Frontal cortex (tissue), 4 donors: ENCODE measurements around the gene ASB2. TPM values are rescaled to one million over a fixed set of nuclear protein-coding genes. Genes with fewer than 3 reads are reported as not detected.

Experiments used
- DNase-seq, 2 donors: peaks; one replicate each; pipeline ENCODE4 v3.0.0; 2012; ENCODE audit warnings: low spot score in 2 of 2
- FAIRE-seq: peaks from 2 replicates; lab custom pipeline; 2012; peaks lifted over from hg19 to GRCh38; lab: Jason Lieb, UNC
- total RNA-seq: library from RNA; depleted of rRNA; stranded (reverse); fragments of >200 nt; gene quantifications from one replicate; pipeline ENCODE4 v1.2.3, GENCODE V29; 2014
- donor health status: control.
- donor health status: control.
- donor health status: control.

ASB2 gene
- total RNA-seq, 1 donor from 2014 or later, result under 0.01 TPM

- FAIRE-seq, result no peak
Observed at GRCh38 chr14:93965287-93965821, 11.0 kb downstream of the ASB2 start.

DNA sequence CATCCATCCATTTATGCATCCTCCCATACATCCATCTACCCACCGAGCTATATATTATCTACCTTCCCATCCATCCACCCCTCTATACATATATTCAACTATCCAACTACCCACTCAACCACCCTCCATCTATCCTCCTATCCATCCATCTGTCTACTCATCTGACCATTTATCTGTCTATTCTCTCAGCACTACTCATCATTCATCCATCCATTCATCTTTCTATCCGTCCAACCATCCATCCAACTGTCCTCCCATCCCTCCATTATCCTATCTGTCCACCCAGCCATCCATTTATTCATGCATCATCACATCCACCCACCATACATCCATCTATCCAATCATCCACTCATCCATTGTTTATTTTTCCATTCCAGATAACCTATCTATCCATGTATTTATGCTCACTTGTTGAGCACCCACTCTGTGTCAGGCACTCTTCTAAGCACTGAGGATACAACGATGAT is 11.5 kb downstream of the ASB2 start:
- DNase-seq (no peak), FAIRE-seq (no peak)

More at GRCh38 chr14:93965287-93965821, 11.0 kb downstream of the ASB2 start:
- DNase-seq, result no peak

- FAIRE-seq (no peak), DNase-seq (no peak)
Observed at GRCh38 chr14:93964281-93964680, 12.1 kb downstream of the ASB2 start.

DNA sequence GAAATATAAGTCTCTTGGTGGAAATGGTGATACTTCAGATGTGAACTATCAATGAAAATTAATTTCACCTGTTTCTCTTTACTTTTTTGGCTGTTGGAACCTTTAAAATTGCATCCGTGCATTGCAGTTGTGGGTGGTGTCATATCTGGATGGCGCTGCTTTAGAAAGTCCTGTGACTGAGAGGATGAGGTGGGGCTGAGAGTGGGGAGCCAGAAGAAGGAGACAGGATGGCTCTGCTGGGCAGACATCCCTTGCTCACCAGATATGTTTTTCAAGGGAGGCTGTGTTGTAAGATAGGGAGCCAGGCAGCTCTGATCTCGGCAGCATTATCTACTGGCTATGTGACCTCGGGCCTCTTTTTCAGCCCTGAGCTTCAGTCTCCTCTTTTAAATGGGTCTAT is 12.7 kb downstream of the ASB2 start:
- FAIRE-seq, result no peak
- DNase-seq, result no peak

DNA sequence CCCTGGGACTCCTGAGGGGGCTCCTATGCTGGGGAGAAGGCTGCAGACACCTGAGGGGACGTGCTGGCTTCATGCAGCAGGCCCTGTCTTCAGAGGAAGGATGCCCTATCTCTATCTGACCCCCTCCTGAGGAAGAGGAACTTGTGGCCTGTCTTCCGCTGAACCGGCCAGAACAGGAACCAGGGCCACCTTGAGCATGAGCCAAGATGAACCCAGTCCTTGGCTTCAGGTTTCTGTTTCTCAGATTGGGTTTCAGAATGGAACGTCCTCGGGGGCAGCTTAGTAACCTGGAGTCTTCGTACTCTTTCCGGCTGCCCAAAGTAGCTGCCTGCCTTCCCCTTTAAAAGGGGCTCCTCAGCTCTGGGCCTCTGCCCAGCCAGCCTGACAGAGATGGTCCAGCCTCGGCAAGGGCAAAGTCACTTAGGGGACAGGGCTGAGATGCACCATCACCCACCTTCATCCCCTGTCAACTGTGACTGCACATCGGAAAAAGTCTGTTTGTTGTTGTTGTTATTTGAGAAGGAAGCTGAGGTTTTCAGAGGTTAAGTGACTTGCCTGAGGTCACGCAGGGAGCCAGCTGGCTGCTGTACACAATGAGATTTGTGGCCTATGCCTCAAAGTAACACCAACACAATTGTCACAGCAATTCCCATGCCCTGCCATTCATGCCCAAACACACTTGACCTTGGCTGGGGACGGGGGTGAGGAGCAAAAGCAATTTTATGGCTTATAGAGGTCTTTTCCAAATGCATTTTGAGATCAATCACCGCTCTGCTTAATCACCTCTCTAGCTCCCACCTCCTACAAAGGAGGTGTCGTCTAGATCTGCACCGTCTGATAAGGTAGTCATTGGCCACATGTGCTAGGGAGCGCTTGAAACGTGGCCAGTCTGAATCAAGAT is 13.4 kb downstream of the ASB2 start:
- DNase-seq, result no peak
- FAIRE-seq, result no peak

- no peak for DNase-seq
- no peak for FAIRE-seq
Observed at GRCh38 chr14:93961620-93962019, 14.8 kb downstream of the ASB2 start.

- no peak for FAIRE-seq
- DNase-seq, result no peak
Observed at GRCh38 chr14:93960774-93961438, 15.5 kb downstream of the ASB2 start.

DNA sequence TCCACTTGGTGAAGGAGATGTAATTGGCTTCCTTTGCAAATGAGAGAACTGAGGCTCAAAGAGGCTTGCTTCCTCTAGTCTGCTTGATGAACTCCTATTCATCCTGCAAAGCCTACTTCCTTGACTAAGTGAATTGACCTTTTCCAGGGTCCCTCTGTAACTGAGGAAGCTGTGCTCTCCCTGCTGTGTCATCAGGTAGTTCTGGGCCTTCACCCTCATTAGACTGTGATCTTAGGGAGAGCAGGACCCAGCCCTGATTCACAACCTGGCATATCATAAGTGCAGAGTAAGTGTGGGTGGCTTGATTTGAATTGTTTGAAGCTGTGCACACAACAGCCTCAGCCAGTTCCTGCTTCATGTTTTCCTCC is 16.3 kb downstream of the ASB2 start:
- FAIRE-seq, result no peak
- no peak for DNase-seq

- FAIRE-seq (no peak), DNase-seq (no peak)
Observed at GRCh38 chr14:93959239-93960107, 16.9 kb downstream of the ASB2 start.

DNA sequence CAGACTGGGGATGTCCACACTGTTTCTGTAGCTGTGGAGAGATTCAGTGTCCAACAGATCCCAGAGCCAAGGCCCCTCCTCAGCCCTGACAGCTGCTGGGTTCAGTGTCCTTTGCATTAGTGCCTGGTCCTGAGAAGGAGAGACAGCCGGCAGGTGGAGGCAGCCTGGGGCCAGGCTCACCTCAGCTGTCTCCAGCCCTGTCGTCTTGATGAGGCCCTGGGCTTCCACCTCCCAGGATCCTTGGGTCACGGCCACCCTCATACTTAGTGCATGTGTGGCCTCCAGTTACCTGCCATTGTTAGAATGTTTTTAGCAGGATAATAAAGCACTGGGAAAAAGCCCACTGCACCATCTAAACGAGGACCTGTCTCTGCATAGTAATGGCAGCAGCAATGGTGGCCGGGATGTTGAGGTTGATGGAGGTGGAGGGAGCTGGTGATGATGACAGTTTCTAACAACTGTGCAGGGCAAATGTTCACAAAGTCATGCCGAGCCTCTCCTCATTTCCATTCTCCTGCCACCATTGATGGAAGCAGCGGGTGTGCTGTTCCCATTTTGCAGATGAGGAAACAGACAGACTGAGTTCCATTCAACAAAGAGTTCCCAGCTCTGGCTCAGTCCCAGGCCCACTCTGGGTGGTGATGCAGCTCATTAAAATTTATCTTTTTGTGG is 17.7 kb downstream of the ASB2 start:
- DNase-seq (no peak), FAIRE-seq (no peak)

DNA sequence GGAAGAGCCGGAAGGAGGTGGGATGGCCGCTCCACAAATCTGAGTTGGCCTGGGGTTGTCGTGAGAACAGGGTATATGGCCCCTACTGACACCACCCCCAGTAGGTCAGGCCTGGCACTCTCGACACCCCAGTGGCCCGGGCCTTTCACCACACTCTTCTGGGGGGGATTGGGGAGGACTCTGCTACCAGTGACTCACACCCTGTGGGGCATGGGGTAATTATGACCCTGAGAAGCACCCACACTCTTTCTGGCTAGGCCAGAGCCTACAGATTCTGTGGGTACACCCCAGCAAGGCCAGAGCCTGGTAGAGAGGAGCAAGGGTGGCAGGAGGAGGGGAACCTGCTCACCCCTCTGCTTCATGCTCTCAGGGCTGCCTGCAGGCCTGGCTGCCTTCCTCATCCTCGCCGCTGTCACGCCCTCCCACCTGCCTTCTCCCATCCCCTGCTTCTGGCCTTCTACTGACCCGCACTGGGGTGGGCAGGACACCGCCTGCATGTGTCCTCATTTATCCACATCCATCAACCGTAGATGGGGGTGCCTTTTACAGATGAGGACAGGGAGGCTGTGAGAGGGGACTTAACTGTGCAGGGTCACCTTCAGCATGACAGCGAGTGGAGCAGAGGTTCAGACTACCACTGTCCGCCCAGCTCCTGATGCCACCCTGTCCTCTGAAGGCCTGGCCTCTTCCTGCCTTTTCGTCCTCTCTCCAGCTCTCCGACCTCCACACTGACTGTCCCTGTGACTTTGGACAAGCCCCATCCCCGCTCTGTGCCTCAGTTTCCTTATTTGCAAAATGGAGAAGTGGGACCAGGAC is 18.4 kb downstream of the ASB2 start:
- FAIRE-seq (no peak), DNase-seq (no peak)

GRCh38 chr14:93957333-93957710 is 19.0 kb downstream of the ASB2 start:
- FAIRE-seq, result no peak

DNA sequence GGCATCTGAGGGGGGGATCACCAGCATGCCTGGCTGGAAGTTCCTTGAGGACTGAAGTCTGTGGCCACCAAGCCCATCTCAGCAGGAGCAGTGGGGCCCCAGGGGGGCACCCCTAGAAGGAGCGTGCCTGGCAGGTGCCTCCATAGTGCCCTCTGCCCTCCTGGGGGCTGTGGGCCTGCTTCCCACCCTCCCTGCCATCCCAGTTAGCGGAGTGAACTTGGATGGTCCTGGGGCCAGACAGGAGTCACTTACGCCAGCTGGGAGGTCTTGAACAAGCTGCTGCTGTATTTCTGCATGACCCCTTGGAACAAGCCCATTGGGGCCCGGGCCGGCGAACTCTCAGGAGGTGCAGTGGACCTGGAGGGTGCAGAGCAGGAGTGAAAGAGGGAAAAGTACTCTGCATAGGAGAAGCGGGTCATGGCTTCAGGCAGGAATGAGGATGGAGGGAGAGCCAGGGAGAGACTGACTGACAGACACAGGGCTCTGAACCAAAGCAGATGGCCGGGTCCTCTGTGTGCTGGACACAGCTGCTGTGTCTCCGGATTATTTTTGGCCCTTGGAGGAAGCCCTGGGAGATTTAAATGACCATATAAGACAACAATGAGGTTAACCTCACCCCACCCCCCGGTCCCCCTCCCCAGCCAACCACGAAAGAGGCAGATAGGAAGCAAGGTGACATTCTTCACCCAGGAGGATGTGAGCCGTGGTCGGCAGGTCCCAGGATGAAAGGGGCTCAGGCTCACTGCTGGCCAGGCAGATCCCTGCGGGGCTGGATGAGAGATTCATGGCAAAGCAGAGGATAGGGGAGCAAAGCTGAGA is 19.6 kb downstream of the ASB2 start:
- no peak for DNase-seq
- no peak for FAIRE-seq

More at GRCh38 chr14:93957333-93957710, 19.0 kb downstream of the ASB2 start:
- DNase-seq, result no peak

DNA sequence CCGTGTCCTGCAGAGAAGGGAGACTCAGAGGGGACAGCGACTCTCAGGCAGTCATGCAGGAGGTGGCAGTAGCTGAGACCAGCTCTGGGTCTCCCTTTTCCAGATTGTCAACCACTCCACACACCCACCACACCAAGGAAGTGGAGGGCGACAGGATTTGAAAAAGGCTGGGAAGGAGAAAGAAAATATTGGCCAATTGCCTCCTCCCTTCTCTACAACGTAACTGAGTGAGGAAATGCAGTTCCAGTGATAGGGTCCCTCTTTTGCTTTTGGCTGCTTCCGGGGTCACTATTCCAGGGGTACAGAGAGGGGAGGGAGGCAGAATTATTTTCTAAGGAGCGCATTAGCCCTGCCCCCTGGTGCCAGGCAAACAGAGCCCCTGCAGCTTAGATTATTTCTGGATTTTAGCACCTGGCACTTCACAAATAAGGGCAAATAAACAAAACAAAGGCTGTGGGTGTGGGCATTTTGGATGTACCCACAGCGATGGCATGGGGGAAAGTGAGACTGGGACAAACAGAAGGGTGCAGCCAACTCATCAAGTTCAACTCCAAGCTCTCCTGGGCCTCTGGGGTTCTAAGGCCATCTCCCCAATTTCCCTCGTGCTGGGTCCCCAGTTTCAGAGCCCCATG is 20.4 kb downstream of the ASB2 start:
- no peak for FAIRE-seq
- no peak for DNase-seq

GRCh38 chr14:93954900-93955849 is 21.2 kb downstream of the ASB2 start:
- no peak for FAIRE-seq
- DNase-seq, result no peak

- DNase-seq (no peak), FAIRE-seq (no peak)
Observed at GRCh38 chr14:93954516-93954830, 21.9 kb downstream of the ASB2 start.
